GM12891 (cell line): ENCODE data around the gene JPH2.

ENCODE experiments used
- POLR2A ChIP-seq: IDR thresholded peaks from 2 replicates; pipeline ENCODE4 v1.6.1; 2011; ENCODE audit warnings: low read depth, low read length, control low read depth
- POLR2AphosphoS5 ChIP-seq: IDR thresholded peaks from 2 replicates; pipeline ENCODE4 v1.6.1; 2011; ENCODE audit warnings: low read depth, low read length, control low read depth
- TAF1 ChIP-seq: IDR thresholded peaks from 2 replicates; pipeline ENCODE4 v1.6.1; 2011; ENCODE audit warnings: low read depth, low read length, control low read depth

GRCh38 chr20:44176833-44177534 lies 10.0 kb downstream of the JPH2 start:
- TF ChIP-seq POLR2A (no peak), POLR2AphosphoS5 (no peak), TAF1 (no peak)
